ENCODE results near the gene GYS1.
"Not testable (repeated sequence)": the region's sequence is repeated elsewhere in the genome, so short reads cannot be mapped to it uniquely, and the experiment has no call there.

Gene GYS1

GRCh38 chr19:48938256-48938655 is 54.9 kb downstream of the GYS1 start:
- DNase-seq (ENCODE audit: low read depth, low spot score) = no peak

GRCh38 chr19:48935864-48936263 is 57.2 kb downstream of the GYS1 start:
- DNase-seq (ENCODE audit: low read depth, low spot score) = no peak

GRCh38 chr19:48934837-48935236 is 58.3 kb downstream of the GYS1 start:
- DNase-seq (ENCODE audit: low read depth, low spot score) = no peak

- DNase-seq (ENCODE audit: low read depth, low spot score) = no peak
These were observed 59.7 kb downstream of the GYS1 start, which contains the start of gene DHDH for GRCh38 chr19:48933382-48933932. TSS of gene DHDH (plus strand) at chr19:48933699. CDS start at chr19:48933722, 23 bp downstream.

GRCh38 chr19:48928164-48929025 is 64.7 kb downstream of the GYS1 start:
- DNase-seq (ENCODE audit: low read depth, low spot score) = no peak

GRCh38 chr19:48927692-48928091 is 65.4 kb downstream of the GYS1 start:
- not testable (repeated sequence) for DNase-seq (ENCODE audit: low read depth, low spot score)

- DNase-seq (ENCODE audit: low read depth, low spot score) = no peak
These were observed 66.2 kb downstream of the GYS1 start for GRCh38 chr19:48926909-48927308.

GRCh38 chr19:48925890-48926289 is 67.2 kb downstream of the GYS1 start:
- not testable (repeated sequence) for DNase-seq (ENCODE audit: low read depth, low spot score)

- no peak for DNase-seq (ENCODE audit: low read depth, low spot score)
These were observed 67.8 kb downstream of the GYS1 start for GRCh38 chr19:48925240-48925843.

GRCh38 chr19:48922548-48923490 is 70.3 kb downstream of the GYS1 start:
- DNase-seq (ENCODE audit: low read depth, low spot score) = no peak

- DNase-seq (ENCODE audit: low read depth, low spot score) = no peak
These were observed 71.2 kb downstream of the GYS1 start for GRCh38 chr19:48921721-48922500.

GRCh38 chr19:48920949-48921348 is 72.2 kb downstream of the GYS1 start:
- DNase-seq (ENCODE audit: low read depth, low spot score) = no peak

GRCh38 chr19:48919271-48919670 is 73.8 kb downstream of the GYS1 start:
- not testable (repeated sequence) for DNase-seq (ENCODE audit: low read depth, low spot score)

GRCh38 chr19:48918801-48919247 is 74.3 kb downstream of the GYS1 start:
- no peak for DNase-seq (ENCODE audit: low read depth, low spot score)
